ENCODE measurements around the gene RAD51B.

DNA sequence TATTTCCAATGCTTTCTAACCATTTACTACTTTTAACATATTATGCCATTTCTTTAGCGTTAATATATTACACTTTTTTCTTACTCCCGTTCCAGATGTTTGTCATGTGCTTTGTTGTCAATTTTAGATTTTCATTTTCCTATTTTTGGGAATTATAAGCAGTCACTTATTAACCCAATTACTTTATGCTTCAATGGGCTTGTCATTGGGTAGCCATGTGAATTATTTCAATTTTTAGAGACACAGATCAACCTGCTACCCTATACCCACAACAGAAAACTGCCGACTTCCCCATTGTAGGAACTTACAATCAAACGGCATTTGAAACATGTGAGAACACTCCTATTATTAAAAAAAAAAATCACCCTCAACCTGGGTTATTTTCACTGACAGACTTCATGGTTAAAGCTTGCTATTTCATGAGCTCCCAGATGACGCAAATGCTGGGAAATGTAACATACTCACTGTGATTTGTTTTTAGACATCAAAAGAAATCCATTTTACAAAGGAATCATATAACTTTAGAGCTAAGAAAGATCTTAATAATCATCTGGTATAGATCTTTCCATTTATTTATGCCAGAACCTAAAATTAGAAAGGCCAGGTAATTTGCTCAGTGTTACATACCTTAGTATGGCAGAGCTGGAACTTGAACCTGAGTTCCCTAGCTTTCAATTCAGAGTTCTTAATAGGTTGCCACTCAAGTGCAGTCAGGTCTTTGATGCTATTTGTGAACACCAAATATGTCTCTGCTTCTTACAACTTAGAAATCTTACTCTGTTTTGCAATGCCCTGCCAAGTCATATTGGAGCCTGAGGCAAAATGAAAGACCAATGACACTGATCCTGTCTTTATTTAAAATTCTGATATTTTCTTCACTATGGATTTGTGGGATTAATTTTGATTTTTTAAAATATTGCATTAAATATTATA lies 340.4 kb downstream of the RAD51B start:
- TF ChIP-seq, protein P1, sequence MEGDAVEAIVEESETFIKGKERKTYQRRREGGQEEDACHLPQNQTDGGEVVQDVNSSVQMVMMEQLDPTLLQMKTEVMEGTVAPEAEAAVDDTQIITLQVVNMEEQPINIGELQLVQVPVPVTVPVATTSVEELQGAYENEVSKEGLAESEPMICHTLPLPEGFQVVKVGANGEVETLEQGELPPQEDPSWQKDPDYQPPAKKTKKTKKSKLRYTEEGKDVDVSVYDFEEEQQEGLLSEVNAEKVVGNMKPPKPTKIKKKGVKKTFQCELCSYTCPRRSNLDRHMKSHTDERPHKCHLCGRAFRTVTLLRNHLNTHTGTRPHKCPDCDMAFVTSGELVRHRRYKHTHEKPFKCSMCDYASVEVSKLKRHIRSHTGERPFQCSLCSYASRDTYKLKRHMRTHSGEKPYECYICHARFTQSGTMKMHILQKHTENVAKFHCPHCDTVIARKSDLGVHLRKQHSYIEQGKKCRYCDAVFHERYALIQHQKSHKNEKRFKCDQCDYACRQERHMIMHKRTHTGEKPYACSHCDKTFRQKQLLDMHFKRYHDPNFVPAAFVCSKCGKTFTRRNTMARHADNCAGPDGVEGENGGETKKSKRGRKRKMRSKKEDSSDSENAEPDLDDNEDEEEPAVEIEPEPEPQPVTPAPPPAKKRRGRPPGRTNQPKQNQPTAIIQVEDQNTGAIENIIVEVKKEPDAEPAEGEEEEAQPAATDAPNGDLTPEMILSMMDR (conservative IDR thresholded peaks at IDR 0.05; ENCODE audit: low read depth, low read length) = no peak
- no peak for TF ChIP-seq EZH2phosphoT487 (IDR thresholded peaks at IDR 0.05; ENCODE audit: borderline replicate concordance, low read length)
- no peak for TF ChIP-seq EZH2 (IDR thresholded peaks at IDR 0.05; ENCODE audit: low read length, unreplicated experiment)

All from PC-3 (cell line).